Activated T-cell treated with anti-CD3 and anti-CD28 coated beads, Interleukin-2, amount 50 U/mL, for 48 hours (primary cell): ENCODE results near the gene GABRD.

Experiments used
- DNase-seq, 2 experiments: peaks; one replicate each; pipeline ENCODE4 v3.0.0-alpha.2; 2020

GABRD gene

GRCh38 chr1:2042830-2043773 is 24.0 kb downstream of the GABRD start:
- DNase-seq = no peak

GRCh38 chr1:2043886-2044285 is 24.7 kb downstream of the GABRD start:
- no peak for DNase-seq

GRCh38 chr1:2044510-2045319 is 25.6 kb downstream of the GABRD start:
- peak; percentile 86 to 90 for DNase-seq

DNA sequence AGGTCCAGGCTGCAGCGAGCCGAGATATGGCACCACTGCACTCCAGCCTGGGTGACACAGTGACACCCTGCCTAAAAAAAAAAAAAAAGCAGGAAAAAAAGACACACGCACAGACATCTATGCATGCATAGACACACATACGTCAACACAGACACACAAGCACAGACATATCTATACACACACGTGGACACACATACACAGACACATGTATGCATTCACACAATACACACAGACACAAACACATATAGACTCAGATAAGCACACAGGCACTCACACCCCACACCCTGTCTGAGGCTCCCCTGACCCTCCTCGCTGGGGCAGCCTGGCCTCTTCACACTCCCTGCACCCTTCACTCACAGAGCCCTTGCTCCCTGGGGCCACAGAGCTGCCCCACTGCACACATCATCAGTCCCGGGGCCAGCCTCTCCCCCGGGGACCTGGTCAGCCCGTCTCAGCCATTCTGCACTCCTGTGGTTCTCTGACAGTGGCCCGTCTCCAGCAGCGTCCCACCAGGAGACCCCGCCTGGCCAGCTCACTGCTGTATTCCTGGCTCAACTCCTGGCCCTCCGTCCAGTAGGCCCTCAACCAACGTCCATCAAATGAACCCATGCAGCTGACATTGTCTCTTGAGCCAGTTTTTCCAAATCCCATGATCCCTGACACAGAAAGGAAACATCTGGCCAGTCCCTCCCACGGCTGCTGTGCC is 26.5 kb downstream of the GABRD start:
- no peak for DNase-seq

GRCh38 chr1:2046174-2046917 is 27.2 kb downstream of the GABRD start:
- peak; percentile 72 to 76 for DNase-seq

- DNase-seq = no peak
Observed at GRCh38 chr1:2046953-2047748, 28.0 kb downstream of the GABRD start.

DNA sequence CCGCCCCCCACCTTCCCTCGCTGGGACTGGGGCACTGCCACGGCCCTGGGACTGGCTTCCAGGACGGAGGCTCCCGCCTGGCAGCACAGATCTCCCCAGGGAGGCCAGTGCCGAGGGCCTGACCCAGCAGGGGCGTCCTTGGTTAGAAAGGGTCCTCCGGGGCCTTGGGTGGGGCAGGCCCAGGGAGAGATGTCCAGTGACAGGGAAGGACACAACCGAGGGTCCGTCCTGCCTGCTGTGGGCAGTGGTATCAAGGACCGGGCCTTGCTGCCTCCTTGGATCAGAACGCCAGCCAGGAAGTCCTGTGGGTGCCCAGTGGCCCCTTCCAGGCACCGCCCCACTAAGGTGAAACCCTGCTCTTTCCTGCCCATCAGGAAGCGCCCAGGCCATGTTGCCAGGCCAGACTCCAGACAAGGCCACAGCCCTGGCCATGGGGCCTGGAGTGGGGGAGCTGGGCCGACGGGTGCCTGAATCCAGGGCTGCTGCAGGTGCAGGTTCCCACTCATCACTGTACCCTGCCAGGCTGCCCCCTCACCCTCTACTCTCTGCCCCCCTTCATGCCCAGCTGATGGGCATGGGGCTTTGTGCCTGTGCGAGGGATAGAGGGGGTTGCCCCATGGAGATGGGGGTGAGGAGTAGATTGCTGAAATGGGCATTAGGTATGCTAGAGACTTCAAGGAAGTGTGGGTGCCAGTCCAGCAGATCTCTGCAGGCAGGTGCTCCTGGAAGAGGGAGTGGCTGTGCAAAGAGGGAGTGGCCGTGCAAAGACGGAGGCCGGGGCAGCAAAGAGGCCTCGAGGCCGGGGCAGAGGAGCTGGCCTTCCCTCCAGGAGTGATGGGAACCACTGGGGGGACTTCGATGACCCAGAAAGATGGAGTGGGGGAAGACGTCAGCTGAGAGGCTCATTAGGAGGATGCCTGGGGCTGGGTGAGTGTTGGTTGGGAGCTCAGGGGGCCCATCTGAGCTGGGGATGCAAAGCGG is 28.9 kb downstream of the GABRD start:
- no peak for DNase-seq

DNA sequence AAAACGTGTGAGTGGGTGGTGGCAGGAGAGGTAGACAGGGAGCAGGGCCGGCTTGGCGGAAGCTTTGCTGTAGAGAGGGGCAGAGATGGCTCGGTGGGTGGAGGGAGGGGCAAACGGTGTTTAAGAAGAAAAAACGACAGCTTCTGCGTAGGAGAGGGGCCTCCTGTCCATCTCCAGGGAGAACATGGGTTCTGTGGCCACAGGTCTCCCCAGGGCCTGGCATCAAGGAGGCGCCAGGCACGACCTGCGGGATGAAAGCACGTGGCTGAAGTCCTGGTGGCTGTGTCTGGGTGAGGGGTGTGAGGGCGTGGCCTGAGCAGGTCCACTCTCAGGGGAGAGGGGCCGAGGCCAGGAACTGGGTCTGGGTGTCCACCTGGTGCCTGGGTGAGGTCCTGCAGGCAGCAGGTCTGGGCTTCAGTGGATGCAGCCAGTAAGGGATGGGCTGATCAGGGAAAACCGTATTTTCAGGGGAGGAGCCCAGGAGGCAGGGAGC is 30.1 kb downstream of the GABRD start:
- peak in 1 of 2 experiments; percentile 47 for DNase-seq

DNA sequence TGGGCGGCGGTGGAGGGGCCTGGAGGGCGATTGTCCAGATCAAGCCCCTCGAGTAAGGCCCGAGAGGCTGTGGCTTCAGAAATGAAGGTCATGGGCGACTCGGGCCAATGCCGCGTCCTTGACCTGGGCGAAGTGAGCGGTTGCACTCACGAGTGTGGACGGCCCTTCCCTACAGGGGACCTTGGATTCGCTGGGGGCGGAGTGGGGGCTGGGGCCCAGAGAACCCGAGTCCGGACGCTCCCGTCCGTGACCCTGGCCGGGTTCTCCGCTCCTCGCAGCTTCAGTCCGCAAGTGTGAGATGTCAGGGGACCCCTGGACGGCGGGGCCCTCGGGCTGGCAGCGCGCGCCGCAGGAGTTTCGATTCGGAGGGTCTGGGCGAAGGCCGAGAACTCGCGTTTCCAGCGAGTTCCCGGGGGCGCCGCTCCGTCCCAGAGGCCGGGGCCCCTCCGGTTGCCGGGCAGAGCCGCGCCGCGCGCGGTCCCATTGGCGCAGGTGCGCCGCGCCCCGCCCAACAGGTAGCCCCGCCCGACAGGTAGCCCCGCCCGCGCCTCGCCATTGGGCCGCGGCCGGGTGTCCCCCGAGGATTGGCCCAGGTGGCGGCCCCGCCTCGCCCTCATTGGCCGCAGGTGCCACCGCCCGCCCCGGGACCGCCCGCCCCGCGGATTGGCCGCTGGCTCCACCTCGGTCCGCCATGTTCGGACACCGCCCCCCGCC is 30.7 kb downstream of the GABRD start, which contains the start of gene PRKCZ:
Gene PRKCZ, plus strand, starts transcription at position 694 of the 714 bp plus-strand sequence. CDS start 220 bp downstream, outside the sequence.
- peak; percentile 94 to 96 for DNase-seq

- no peak for DNase-seq
Observed at GRCh38 chr1:2050461-2050792, 31.3 kb downstream of the GABRD start.

GRCh38 chr1:2050793-2051682 is 31.9 kb downstream of the GABRD start:
- no peak for DNase-seq

GRCh38 chr1:2052054-2052679 is 33.0 kb downstream of the GABRD start:
- no peak for DNase-seq

- DNase-seq = no peak
Observed at GRCh38 chr1:2052756-2053155, 33.6 kb downstream of the GABRD start.

- DNase-seq = no peak
Observed at GRCh38 chr1:2053217-2053616, 34.1 kb downstream of the GABRD start.

DNA sequence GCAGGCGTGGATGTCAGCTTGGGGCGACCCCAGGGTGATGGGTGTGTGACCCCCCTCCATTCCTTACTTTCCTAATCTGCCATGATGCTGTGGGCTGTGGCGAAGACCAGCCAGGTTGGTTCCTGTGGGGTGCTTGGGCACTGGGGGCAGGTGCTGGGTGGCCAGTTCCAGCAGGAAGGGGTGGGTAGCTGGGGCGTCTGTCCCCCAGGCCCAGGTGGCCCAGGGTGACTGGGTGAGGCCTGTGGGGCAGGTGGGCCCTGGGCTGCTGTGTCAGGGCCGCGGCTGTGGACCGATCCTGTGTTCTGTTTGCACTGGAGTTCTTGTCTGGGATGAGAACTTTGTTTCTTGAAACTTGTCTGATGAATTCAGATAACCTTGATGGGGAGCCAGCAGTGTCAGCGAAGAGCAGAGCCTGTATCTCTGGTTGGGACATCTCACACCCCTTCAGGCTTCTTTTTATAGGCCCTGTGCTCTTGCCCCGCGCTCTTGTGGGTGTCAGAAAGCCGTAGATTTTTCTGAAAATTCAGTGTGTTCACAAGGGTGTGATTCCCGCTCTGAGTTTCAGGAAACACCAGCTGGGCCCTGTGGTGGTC is 34.7 kb downstream of the GABRD start:
- DNase-seq = no peak

- DNase-seq = no peak
Observed at GRCh38 chr1:2054560-2054959, 35.4 kb downstream of the GABRD start.

GRCh38 chr1:2055911-2056575 is 36.9 kb downstream of the GABRD start:
- DNase-seq = no peak
